Measurements from ENCODE around the gene PLCH1. TPM values are rescaled to one million over a fixed set of nuclear protein-coding genes. Genes with fewer than 3 reads are reported as not detected.
"Not testable (repeated sequence)": the region's sequence is repeated elsewhere in the genome, so short reads cannot be mapped to it uniquely, and the experiment has no call there.

The PLCH1 gene
- total RNA-seq, 2 experiments from 2014 or later: 0.21 to 0.27 TPM

- no peaks in the 10 kb centered on the region for H3K36me3 Mint-ChIP-seq (ENCODE audit: low read depth)
- H3K27me3 Mint-ChIP-seq (ENCODE audit: low read depth): peaks cover 2% of the 10 kb centered on the region
- intact Hi-C loops (cut with micrococcal nuclease): no loop called here
- CTCF ChIA-PET: no interaction called here
- H3K27ac Mint-ChIP-seq: no peak overlapping the region
- no peaks in the 10 kb centered on the region for H3K9me3 Mint-ChIP-seq
- no peaks in the 10 kb centered on the region for H3K4me1 Mint-ChIP-seq (ENCODE audit: low read depth)
- H3K4me3 Mint-ChIP-seq: no peak overlapping the region
- DNase-seq: no peak
Observed at GRCh38 chr3:155402656-155403055, 342.2 kb downstream of the PLCH1 start.

- intact Hi-C loops (cut with micrococcal nuclease): no loop called here
- Mint-ChIP-seq H3K36me3 (ENCODE audit: low read depth) (no peaks in the 10 kb centered on the region), H3K4me1 (ENCODE audit: low read depth) (no peaks in the 10 kb centered on the region), H3K9me3 (peaks cover 8% of the 10 kb centered on the region), H3K27ac (no peak overlapping the region), H3K27me3 (ENCODE audit: low read depth) (no peaks in the 10 kb centered on the region), H3K4me3 (no peak overlapping the region)
- DNase-seq: no peak
- CTCF ChIA-PET: no interaction called here
Observed at GRCh38 chr3:155398046-155398445, 346.8 kb downstream of the PLCH1 start.

GRCh38 chr3:155394896-155395295 is 350.0 kb downstream of the PLCH1 start:
- CTCF ChIA-PET; H3K9me3 Mint-ChIP-seq; intact Hi-C loops (cut with micrococcal nuclease); H3K27me3 Mint-ChIP-seq (ENCODE audit: low read depth); H3K4me3 Mint-ChIP-seq; H3K4me1 Mint-ChIP-seq (ENCODE audit: low read depth); DNase-seq; H3K36me3 Mint-ChIP-seq (ENCODE audit: low read depth); H3K27ac Mint-ChIP-seq: not testable (repeated sequence)

- no peaks in the 10 kb centered on the region for H3K4me1 Mint-ChIP-seq (ENCODE audit: low read depth)
- no peak for DNase-seq
- H3K9me3 Mint-ChIP-seq: peaks cover 8% of the 10 kb centered on the region
- H3K27ac Mint-ChIP-seq: no peak overlapping the region
- no peaks in the 10 kb centered on the region for H3K27me3 Mint-ChIP-seq (ENCODE audit: low read depth)
- no peaks in the 10 kb centered on the region for H3K36me3 Mint-ChIP-seq (ENCODE audit: low read depth)
- no peak overlapping the region for H3K4me3 Mint-ChIP-seq
- intact Hi-C loops (cut with micrococcal nuclease): no loop called here
- CTCF ChIA-PET: no interaction called here
Observed at GRCh38 chr3:155394240-155394639, 350.6 kb downstream of the PLCH1 start.

- Mint-ChIP-seq H3K36me3 (ENCODE audit: low read depth) (no peaks in the 10 kb centered on the region), H3K4me1 (ENCODE audit: low read depth) (no peaks in the 10 kb centered on the region), H3K9me3 (peaks cover 8% of the 10 kb centered on the region), H3K27me3 (ENCODE audit: low read depth) (no peaks in the 10 kb centered on the region), H3K4me3 (no peak overlapping the region), H3K27ac (no peak overlapping the region)
- no peak for DNase-seq
- intact Hi-C loops (cut with micrococcal nuclease): no loop called here
- CTCF ChIA-PET: no interaction called here
Observed at GRCh38 chr3:155393316-155393715, 351.6 kb downstream of the PLCH1 start.

- no peak overlapping the region for H3K4me3 Mint-ChIP-seq
- CTCF ChIA-PET: no interaction called here
- no peaks in the 10 kb centered on the region for H3K36me3 Mint-ChIP-seq (ENCODE audit: low read depth)
- H3K27me3 Mint-ChIP-seq (ENCODE audit: low read depth): peaks cover under 1% of the 10 kb centered on the region
- intact Hi-C loops (cut with micrococcal nuclease): no loop called here
- H3K4me1 Mint-ChIP-seq (ENCODE audit: low read depth): no peaks in the 10 kb centered on the region
- H3K27ac Mint-ChIP-seq: no peak overlapping the region
- DNase-seq: no peak
- H3K9me3 Mint-ChIP-seq: peaks cover 8% of the 10 kb centered on the region
Observed at GRCh38 chr3:155392138-155392537, 352.7 kb downstream of the PLCH1 start.

GRCh38 chr3:155391551-155391958 is 353.3 kb downstream of the PLCH1 start:
- H3K36me3 Mint-ChIP-seq (ENCODE audit: low read depth): no peaks in the 10 kb centered on the region
- DNase-seq: no peak
- no peak overlapping the region for H3K27ac Mint-ChIP-seq
- intact Hi-C loops (cut with micrococcal nuclease): no loop called here
- H3K27me3 Mint-ChIP-seq (ENCODE audit: low read depth): peaks cover 2% of the 10 kb centered on the region
- H3K9me3 Mint-ChIP-seq: peaks cover 8% of the 10 kb centered on the region
- H3K4me1 Mint-ChIP-seq (ENCODE audit: low read depth): no peaks in the 10 kb centered on the region
- no peak overlapping the region for H3K4me3 Mint-ChIP-seq
- CTCF ChIA-PET: no interaction called here

GRCh38 chr3:155391104-155391503 is 353.8 kb downstream of the PLCH1 start:
- CTCF ChIA-PET: no interaction called here
- Mint-ChIP-seq H3K4me1 (ENCODE audit: low read depth) (no peaks in the 10 kb centered on the region), H3K9me3 (peaks cover 8% of the 10 kb centered on the region), H3K4me3 (no peak overlapping the region), H3K27me3 (ENCODE audit: low read depth) (peaks cover 2% of the 10 kb centered on the region), H3K27ac (no peak overlapping the region), H3K36me3 (ENCODE audit: low read depth) (no peaks in the 10 kb centered on the region)
- no peak for DNase-seq
- intact Hi-C loops (cut with micrococcal nuclease): no loop called here

- CTCF ChIA-PET: no interaction called here
- intact Hi-C loops (cut with micrococcal nuclease): no loop called here
- Mint-ChIP-seq H3K9me3 (peaks cover 5% of the 10 kb centered on the region), H3K4me1 (ENCODE audit: low read depth) (no peaks in the 10 kb centered on the region), H3K27ac (no peak overlapping the region), H3K27me3 (ENCODE audit: low read depth) (peaks cover 5% of the 10 kb centered on the region), H3K36me3 (ENCODE audit: low read depth) (no peaks in the 10 kb centered on the region), H3K4me3 (no peak overlapping the region)
- DNase-seq: no peak
Observed at GRCh38 chr3:155390351-155390750, 354.5 kb downstream of the PLCH1 start.

GRCh38 chr3:155388417-155388816 is 356.5 kb downstream of the PLCH1 start:
- Mint-ChIP-seq H3K27me3 (ENCODE audit: low read depth) (peaks cover 5% of the 10 kb centered on the region), H3K4me1 (ENCODE audit: low read depth) (no peaks in the 10 kb centered on the region), H3K9me3 (no peaks in the 10 kb centered on the region), H3K27ac (no peak overlapping the region), H3K36me3 (ENCODE audit: low read depth) (no peaks in the 10 kb centered on the region), H3K4me3 (no peak overlapping the region)
- DNase-seq: no peak
- intact Hi-C loops (cut with micrococcal nuclease): no loop called here
- CTCF ChIA-PET: interaction anchor here (0.5 kb wide), 1 partner anchor 30 kb away, joined by 3 read pairs; no protein-coding TSS in a partner anchor

GRCh38 chr3:155387571-155387970 is 357.3 kb downstream of the PLCH1 start:
- no peaks in the 10 kb centered on the region for H3K4me1 Mint-ChIP-seq (ENCODE audit: low read depth)
- CTCF ChIA-PET: no interaction called here

GRCh38 chr3:155386919-155387318 is 358.0 kb downstream of the PLCH1 start:
- no peak overlapping the region for H3K27ac Mint-ChIP-seq
- no peak for DNase-seq
- no peaks in the 10 kb centered on the region for H3K4me1 Mint-ChIP-seq (ENCODE audit: low read depth)
- H3K36me3 Mint-ChIP-seq (ENCODE audit: low read depth): no peaks in the 10 kb centered on the region
- H3K9me3 Mint-ChIP-seq: no peaks in the 10 kb centered on the region
- H3K4me3 Mint-ChIP-seq: no peak overlapping the region
- H3K27me3 Mint-ChIP-seq (ENCODE audit: low read depth): peaks cover 5% of the 10 kb centered on the region
- intact Hi-C loops (cut with micrococcal nuclease): no loop called here
- CTCF ChIA-PET: no interaction called here

More at GRCh38 chr3:155387571-155387970, 357.3 kb downstream of the PLCH1 start:
- Mint-ChIP-seq H3K36me3 (ENCODE audit: low read depth) (no peaks in the 10 kb centered on the region), H3K27me3 (ENCODE audit: low read depth) (peaks cover 5% of the 10 kb centered on the region), H3K9me3 (no peaks in the 10 kb centered on the region), H3K4me3 (no peak overlapping the region), H3K27ac (no peak overlapping the region)
- DNase-seq: no peak
- intact Hi-C loops (cut with micrococcal nuclease): no loop called here

GRCh38 chr3:155385896-155386625 is 358.8 kb downstream of the PLCH1 start:
- CTCF ChIA-PET: interaction anchor here (0.9 kb wide), 1 partner anchor 316 kb away, joined by 4 read pairs; no protein-coding TSS in a partner anchor
- Mint-ChIP-seq H3K36me3 (ENCODE audit: low read depth) (no peaks in the 10 kb centered on the region), H3K4me3 (no peak overlapping the region), H3K27me3 (ENCODE audit: low read depth) (peaks cover 5% of the 10 kb centered on the region), H3K27ac (no peak overlapping the region), H3K9me3 (no peaks in the 10 kb centered on the region), H3K4me1 (ENCODE audit: low read depth) (no peaks in the 10 kb centered on the region)
- intact Hi-C loops (cut with micrococcal nuclease): no loop called here
- DNase-seq: no peak
